H9 (cell line): ENCODE measurements around the gene DUT. TPM values are rescaled to one million over a fixed set of nuclear protein-coding genes. Genes with fewer than 3 reads are reported as not detected.
A peak's percentile ranks its signal among the peaks of the same experiment; 100 is the strongest.

Source experiments
- DNase-seq: peaks from one replicate; pipeline ENCODE4 v3.0.0-alpha.2; 2017
- H2AFZ ChIP-seq: one replicate; pipeline ENCODE4 v1.6.1; 2013; ENCODE audit warnings: mild to moderate bottlenecking, low read length, control low read depth, moderate library complexity
- H2AK5ac ChIP-seq: 2 replicates; pipeline ENCODE4 v1.6.1; 2013; ENCODE audit warnings: low read length, control low read depth, mixed read lengths; ENCODE audit not compliant: insufficient read length
- H2BK120ac ChIP-seq: one replicate; pipeline ENCODE4 v1.6.1; 2013; ENCODE audit warnings: low read depth, mild to moderate bottlenecking, low read length, control low read depth, inconsistent platforms; ENCODE audit not compliant: poor library complexity, severe bottlenecking
- H2BK12ac ChIP-seq: 2 replicates; pipeline ENCODE4 v1.6.1; 2013; ENCODE audit warnings: low read length, control low read depth, mixed read lengths, low read depth; ENCODE audit not compliant: insufficient read length
- H2BK15ac ChIP-seq: 2 replicates; pipeline ENCODE4 v1.6.1; 2013; ENCODE audit warnings: low read depth, low read length, control low read depth
- H2BK20ac ChIP-seq: one replicate; pipeline ENCODE4 v1.6.1; 2013; ENCODE audit warnings: low read depth, mild to moderate bottlenecking, low read length, control low read depth, inconsistent platforms; ENCODE audit not compliant: poor library complexity, severe bottlenecking
- H2BK5ac ChIP-seq: 2 replicates; pipeline ENCODE4 v1.6.1; 2013; ENCODE audit warnings: low read length, control low read depth, mixed read lengths; ENCODE audit not compliant: insufficient read length
- H3K14ac ChIP-seq: 2 replicates; pipeline ENCODE4 v1.6.1; 2013; ENCODE audit warnings: low read length, control low read depth; ENCODE audit not compliant: insufficient read depth
- H3K18ac ChIP-seq: 2 replicates; pipeline ENCODE4 v1.6.1; 2013; ENCODE audit warnings: low read depth, mild to moderate bottlenecking, mixed read lengths, low read length, control low read depth; ENCODE audit not compliant: insufficient read length
- H3K23ac ChIP-seq: 2 replicates; pipeline ENCODE4 v1.6.1; 2013; ENCODE audit warnings: low read length, control low read depth, mixed read lengths, low read depth; ENCODE audit not compliant: insufficient read length
- H3K23me2 ChIP-seq: 2 replicates; pipeline ENCODE4 v1.6.1; 2013; ENCODE audit warnings: low read depth, mild to moderate bottlenecking, mixed read lengths, low read length, control low read depth; ENCODE audit not compliant: insufficient read length, poor library complexity, severe bottlenecking
- H3K27ac ChIP-seq: 2 replicates; pipeline ENCODE4 v1.5.1; 2013; ENCODE audit warnings: low read length, control low read depth, mixed read lengths, low read depth; ENCODE audit not compliant: insufficient read length
- H3K27me3 ChIP-seq: 2 replicates; pipeline ENCODE4 v1.6.1; 2013; ENCODE audit warnings: low read length, control low read depth, inconsistent platforms; ENCODE audit not compliant: insufficient read depth
- H3K4ac ChIP-seq: 2 replicates; pipeline ENCODE4 v1.6.1; 2013; ENCODE audit warnings: low read depth, mild to moderate bottlenecking, control low read depth, inconsistent platforms, low read length, moderate library complexity
- H3K4me1 ChIP-seq: 2 replicates; pipeline ENCODE4 v1.6.1; 2013; ENCODE audit warnings: low read length, control low read depth, inconsistent platforms; ENCODE audit not compliant: insufficient read depth
- H3K4me2 ChIP-seq: 2 replicates; pipeline ENCODE4 v1.6.1; 2013; ENCODE audit warnings: low read length, control low read depth, mixed read lengths; ENCODE audit not compliant: insufficient read length, insufficient read depth
- H3K56ac ChIP-seq: 2 replicates; pipeline ENCODE4 v1.6.1; 2013; ENCODE audit warnings: low read depth, mild to moderate bottlenecking, mixed read lengths, low read length, control low read depth; ENCODE audit not compliant: insufficient read length
- H3K79me1 ChIP-seq: 2 replicates; pipeline ENCODE4 v1.6.1; 2013; ENCODE audit warnings: low read depth, mild to moderate bottlenecking, moderate library complexity, low read length, control low read depth, inconsistent platforms; ENCODE audit not compliant: insufficient read depth, poor library complexity, severe bottlenecking
- H3K79me2 ChIP-seq: 2 replicates; pipeline ENCODE4 v1.6.1; 2013; ENCODE audit warnings: low read length, control low read depth, inconsistent platforms; ENCODE audit not compliant: insufficient read depth
- H3K9ac ChIP-seq: 2 replicates; pipeline ENCODE4 v1.6.1; 2013; ENCODE audit warnings: low read length, control low read depth, mixed read lengths; ENCODE audit not compliant: insufficient read length; ENCODE audit errors: extremely low read depth
- H3K9me3 ChIP-seq: one replicate; pipeline ENCODE4 v1.6.1; 2013; ENCODE audit warnings: low read depth, low read length, inconsistent platforms; ENCODE audit not compliant: control insufficient read depth
- H3T11ph ChIP-seq: one replicate; pipeline ENCODE4 v1.6.1; 2013; ENCODE audit warnings: mild to moderate bottlenecking, low read length, control low read depth, inconsistent platforms
- H4K20me1 ChIP-seq: one replicate; pipeline ENCODE4 v1.6.1; 2013; ENCODE audit not compliant: control insufficient read depth, insufficient read length, insufficient read depth
- H4K5ac ChIP-seq: 2 replicates; pipeline ENCODE4 v1.6.1; 2013; ENCODE audit warnings: low read depth, mild to moderate bottlenecking, mixed read lengths, low read length, control low read depth; ENCODE audit not compliant: insufficient read length
- H4K8ac ChIP-seq: replicated peaks from 2 replicates; pipeline ENCODE4 v1.6.1; 2013; ENCODE audit warnings: low read length, control low read depth, mixed read lengths, low read depth; ENCODE audit not compliant: insufficient read length
- H4K91ac ChIP-seq: 2 replicates; pipeline ENCODE4 v1.6.1; 2013; ENCODE audit warnings: low read depth, mild to moderate bottlenecking, moderate library complexity, mixed read lengths, low read length, control low read depth; ENCODE audit not compliant: insufficient read length
- H3K27ac Mint-ChIP-seq, 3 experiments: 2 replicates in 2 of 3; 3 replicates in 1 of 3; pipeline ENCODE4 v1.8.0; 2020 to 2021; ENCODE audit warnings: mixed read lengths in 3 of 3, mild to moderate bottlenecking in 1 of 3, moderate library complexity in 1 of 3
- H3K27me3 Mint-ChIP-seq: 2 replicates; pipeline ENCODE4 v1.8.0; 2021; ENCODE audit warnings: low read depth, mild to moderate bottlenecking, moderate library complexity, mixed read lengths
- H3K36me3 Mint-ChIP-seq, 3 experiments: 2 replicates in 2 of 3; 3 replicates in 1 of 3; pipeline ENCODE4 v1.8.0; 2020 to 2021; ENCODE audit warnings: low read depth in 3 of 3, mixed read lengths in 3 of 3; ENCODE audit not compliant: insufficient read depth in 1 of 3
- H3K4me1 Mint-ChIP-seq, 2 experiments: 2 replicates each; pipeline ENCODE4 v1.8.0; 2020; ENCODE audit warnings: mixed read lengths in 2 of 2
- H3K4me3 Mint-ChIP-seq, 2 experiments: 2 replicates in 1 of 2; 3 replicates in 1 of 2; pipeline ENCODE4 v1.8.0; 2020 to 2021; ENCODE audit warnings: mild to moderate bottlenecking in 2 of 2, mixed read lengths in 2 of 2, moderate library complexity in 1 of 2
- H3K9me3 Mint-ChIP-seq, 2 experiments: 2 replicates in 1 of 2; 3 replicates in 1 of 2; pipeline ENCODE4 v1.8.0; 2020; ENCODE audit warnings: mild to moderate bottlenecking in 2 of 2, mixed read lengths in 2 of 2, moderate library complexity in 1 of 2
- CTCF ChIP-seq: fragments of 200-600 bp; sonication (generic); conservative IDR thresholded peaks from 3 replicates; pipeline ENCODE4 v1.8.0; 2021; ENCODE audit warnings: antibody characterized with exemption, mild to moderate bottlenecking
- WGBS: extraction: QIAGEN DNeasy Blood & Tissue Kit; methylation state at CpG from one replicate; pipeline ENCODE4 v1.1.7; 2013; ENCODE audit warnings: missing lambda C conversion rate, low lambda C conversion rate, mixed read lengths; ENCODE audit not compliant: insufficient read length; ENCODE audit errors: extremely low coverage; 5-methylcytosine and 5-hydroxymethylcytosine counted together
- total RNA-seq: library from RNA; stranded (reverse); gene quantifications from 2 replicates; pipeline ENCODE4 v1.2.1, GENCODE V29; 2021

Gene DUT
- total RNA-seq, 1 experiment from 2014 or later: 137 TPM

- Histone ChIP-seq H2AK5ac (no peak overlapping the region), H2BK5ac (no peak overlapping the region), H3K79me1 (no peaks in the 10 kb centered on the region), H2BK120ac (no peak overlapping the region), H3K27me3 (no peaks in the 10 kb centered on the region), H3T11ph (no peak overlapping the region), H3K27ac (no peak overlapping the region), H3K23ac (no peak overlapping the region), H3K18ac (no peak overlapping the region), H4K5ac (no peak overlapping the region), H4K8ac (no peak overlapping the region), H2BK20ac (no peak overlapping the region), H4K91ac (no peak overlapping the region), H3K9ac (no peak overlapping the region), H3K79me2 (no peaks in the 10 kb centered on the region), H4K20me1 (no peaks in the 10 kb centered on the region), H3K4me2 (no peak overlapping the region), H3K9me3 (no peaks in the 10 kb centered on the region), H2BK12ac (no peak overlapping the region), H2AFZ (no peak overlapping the region), H3K4ac (no peak overlapping the region), H3K4me1 (no peaks in the 10 kb centered on the region), H3K23me2 (no peaks in the 10 kb centered on the region), H2BK15ac (no peak overlapping the region), H3K56ac (no peak overlapping the region), H3K14ac (no peak overlapping the region)
- Mint-ChIP-seq H3K27ac (no peak overlapping the region), H3K36me3 (no peaks in the 10 kb centered on the region), H3K4me1 (peaks cover 13 to 14% of the 10 kb centered on the region in 2 experiments), H3K4me3 (no peak overlapping the region), H3K9me3 (no peaks in the 10 kb centered on the region), H3K27me3 (no peaks in the 10 kb centered on the region)
- no CpG with 5 or more reads among the region's 6 CpGs for WGBS
- TF ChIP-seq CTCF: peak; percentile 86
- DNase-seq: peak; percentile 54
Observed at GRCh38 chr15:48352474-48353072, 21.3 kb downstream of the DUT start.
